SK-N-SH (cell line): ENCODE measurements around the gene PDE4D. TPM values are rescaled to one million over a fixed set of nuclear protein-coding genes. Genes with fewer than 3 reads are reported as not detected.

Experiments used
- CTCF ChIA-PET: fragments of 300-600, 350-600 bp; formaldehyde crosslinking; extraction: SDS; loops from one replicate; lab custom pipeline; 2021; lab: Yijun Ruan, JAX
- POLR2A ChIA-PET: fragments of 350-600 bp; sonication (Branson Sonifier 250); formaldehyde crosslinking; extraction: SDS; loops from one replicate; lab custom pipeline; 2020; ENCODE audit warnings: antibody characterized with exemption, inconsistent platforms; lab: Yijun Ruan, JAX
- DNase-seq: peaks from one replicate; pipeline ENCODE4 v3.0.0; 2012
- H2AFZ ChIP-seq: fragments of 200-600 bp; sonication (generic); 2 replicates; pipeline ENCODE4 v1.8.1; 2016; ENCODE audit warnings: antibody characterized with exemption, mild to moderate bottlenecking, low read depth
- H3F3A ChIP-seq: fragments of 200-600 bp; sonication (generic); replicated peaks from 2 replicates; pipeline ENCODE3; 2016; ENCODE audit warnings: antibody characterized with exemption, mild to moderate bottlenecking; ENCODE audit not compliant: insufficient read depth
- H3K27ac ChIP-seq, 2 experiments: fragments of 200-500 bp in 1 of 2; fragments of 200-600 bp in 1 of 2; sonication (Bioruptor generic) in 1 of 2; sonication (generic), shearing (Covaris generic) in 1 of 2; 2 replicates each; pipeline versions ENCODE4 v1.5.1 to v1.6.1; 2014 to 2016; ENCODE audit warnings: low read depth in 2 of 2, inconsistent platforms in 1 of 2, low read length in 1 of 2, mild to moderate bottlenecking in 1 of 2, mixed read lengths in 1 of 2
- H3K27me3 ChIP-seq: fragments of 200-600 bp; sonication (generic), shearing (Covaris generic); 2 replicates; pipeline ENCODE4 v1.6.1; 2016; ENCODE audit warnings: mixed run types; ENCODE audit not compliant: insufficient read depth
- H3K36me3 ChIP-seq, 2 experiments: fragments of 200-500 bp in 1 of 2; fragments of 200-600 bp in 1 of 2; sonication (Bioruptor generic) in 1 of 2; sonication (generic) in 1 of 2; replicated peaks in 1 of 2; 2 replicates each; pipeline versions ENCODE3 to v1.5.1; 2014 to 2016; ENCODE audit warnings: low read length in 1 of 2, mild to moderate bottlenecking in 1 of 2; ENCODE audit not compliant: insufficient read depth in 2 of 2, control insufficient read depth in 1 of 2
- H3K4me1 ChIP-seq, 2 experiments: fragments of 200-500 bp in 1 of 2; fragments of 200-600 bp in 1 of 2; sonication (Bioruptor generic) in 1 of 2; sonication (generic), shearing (Covaris generic) in 1 of 2; 2 replicates each; pipeline versions ENCODE4 v1.5.1 to v1.6.1; 2014 to 2016; ENCODE audit warnings: low read depth in 1 of 2, low read length in 1 of 2, mixed run types in 1 of 2; ENCODE audit not compliant: insufficient read depth in 2 of 2, control insufficient read depth in 1 of 2
- H3K4me2 ChIP-seq: fragments of 200-600 bp; sonication (generic), shearing (Covaris generic); 2 replicates; pipeline ENCODE4 v1.6.1; 2017; ENCODE audit warnings: mixed run types
- H3K4me3 ChIP-seq, 2 experiments: fragments of 200-500 bp in 1 of 2; fragments of 200-600 bp in 1 of 2; sonication (Bioruptor generic) in 1 of 2; sonication (generic), shearing (Covaris generic) in 1 of 2; 2 replicates each; pipeline versions ENCODE4 v1.5.1 to v1.8.1; 2014 to 2016; ENCODE audit warnings: low read depth in 2 of 2, inconsistent platforms in 1 of 2, low read length in 1 of 2, mild to moderate bottlenecking in 1 of 2, mixed read lengths in 1 of 2, moderate library complexity in 1 of 2
- H3K79me2 ChIP-seq: fragments of 200-600 bp; sonication (generic); 2 replicates; pipeline ENCODE4 v1.8.1; 2017; ENCODE audit warnings: mild to moderate bottlenecking; ENCODE audit not compliant: insufficient read depth
- H3K9ac ChIP-seq: fragments of 200-600 bp; sonication (generic); 2 replicates; pipeline ENCODE4 v1.6.1; 2017; ENCODE audit warnings: mixed run types
- H3K9me2 ChIP-seq: fragments of 200-600 bp; sonication (generic); 2 replicates; pipeline ENCODE4 v1.6.1; 2017; ENCODE audit warnings: mixed run types
- H3K9me3 ChIP-seq: fragments of 200-600 bp; sonication (generic); 2 replicates; pipeline ENCODE4 v1.6.1; 2017; ENCODE audit warnings: mixed run types, mild to moderate bottlenecking, moderate library complexity
- H4K20me1 ChIP-seq: fragments of 200-600 bp; sonication (generic); 2 replicates; pipeline ENCODE4 v1.6.1; 2017; ENCODE audit warnings: mild to moderate bottlenecking, mixed run types; ENCODE audit not compliant: insufficient read depth
- CHD2 ChIP-seq: fragments of 150-350 bp; IDR thresholded peaks from 2 replicates; pipeline ENCODE4 v1.6.1; 2018; ENCODE audit warnings: low read length; ENCODE audit not compliant: partially characterized antibody
- EP300 ChIP-seq, 2 experiments: IDR thresholded peaks; 2 replicates each; pipeline versions ENCODE4 v1.4.0 to v1.6.1; 2012; ENCODE audit warnings: borderline replicate concordance in 1 of 2, low read depth in 1 of 2, low read length in 1 of 2
- FOSL2 ChIP-seq: IDR thresholded peaks from 2 replicates; pipeline ENCODE4 v1.4.0; 2012; ENCODE audit warnings: low read depth, mild to moderate bottlenecking, moderate library complexity, borderline replicate concordance
- FOXM1 ChIP-seq: IDR thresholded peaks from 2 replicates; pipeline ENCODE4 v1.4.0; 2012; ENCODE audit warnings: low read depth, mild to moderate bottlenecking
- GABPA ChIP-seq: IDR thresholded peaks from 2 replicates; pipeline ENCODE4 v1.4.0; 2012; ENCODE audit warnings: low read depth, mild to moderate bottlenecking
- GATA2 ChIP-seq: sonication (generic); formaldehyde crosslinking; IDR thresholded peaks from 2 replicates; pipeline ENCODE4 v1.5.0; 2020; ENCODE audit warnings: mild to moderate bottlenecking, missing genetic modification reagents
- JUND ChIP-seq: IDR thresholded peaks from 2 replicates; pipeline ENCODE4 v1.4.0; 2012
- MEF2A ChIP-seq: IDR thresholded peaks from 2 replicates; pipeline ENCODE4 v1.4.0; 2012; ENCODE audit warnings: low read depth, borderline replicate concordance
- NFIC ChIP-seq: IDR thresholded peaks from 2 replicates; pipeline ENCODE4 v1.4.0; 2012; ENCODE audit warnings: borderline replicate concordance
- NRF1 ChIP-seq: IDR thresholded peaks from 2 replicates; pipeline ENCODE4 v1.6.1; 2012; ENCODE audit warnings: low read depth, mild to moderate bottlenecking, low read length
- POLR2AphosphoS5 ChIP-seq: IDR thresholded peaks from 2 replicates; pipeline ENCODE4 v1.6.1; 2012; ENCODE audit warnings: low read depth, low read length
- RCOR1 ChIP-seq: fragments of 150-350 bp; IDR thresholded peaks from 2 replicates; pipeline ENCODE4 v1.6.1; 2017; ENCODE audit warnings: antibody characterized with exemption, low read length
- SMC3 ChIP-seq: IDR thresholded peaks from 2 replicates; pipeline ENCODE4 v1.6.1; 2012; ENCODE audit warnings: low read depth, low read length, improper control_type of control experiment
- TCF12 ChIP-seq: IDR thresholded peaks from 2 replicates; pipeline ENCODE4 v1.4.0; 2012
- USF1 ChIP-seq: IDR thresholded peaks from 2 replicates; pipeline ENCODE4 v1.4.0; 2012; ENCODE audit warnings: low read depth, borderline replicate concordance
- polyA plus RNA-seq, 3 experiments: library from polyadenylated mRNA; depleted of rRNA; stranded (reverse); fragments of >200 nt; gene quantifications; 2 replicates each; pipeline ENCODE4 v1.2.3, GENCODE V29; 2012
- TF ChIP-seq, protein P1 (sequence below): fragments of 200-600 bp; sonication (generic); IDR thresholded peaks from 2 replicates; pipeline ENCODE4 v1.6.1; 2017; ENCODE audit warnings: antibody characterized with exemption, mild to moderate bottlenecking, moderate library complexity

The PDE4D gene
- polyA plus RNA-seq, 1 of the 3 experiments (the other 2 are of a cell fraction) = 2.4 TPM

GRCh38 chr5:59036274-59036961 is 857.1 kb downstream of the PDE4D start (continued):
- TF ChIP-seq MEF2A (no peak), GABPA (no peak), JUND (peak; percentile 59), POLR2AphosphoS5 (no peak), NRF1 (no peak), USF1 (no peak), FOXM1 (no peak), FOSL2 (peak; percentile 71; the same call in 1 of the 2 replicates)
- TF ChIP-seq, protein P1, sequence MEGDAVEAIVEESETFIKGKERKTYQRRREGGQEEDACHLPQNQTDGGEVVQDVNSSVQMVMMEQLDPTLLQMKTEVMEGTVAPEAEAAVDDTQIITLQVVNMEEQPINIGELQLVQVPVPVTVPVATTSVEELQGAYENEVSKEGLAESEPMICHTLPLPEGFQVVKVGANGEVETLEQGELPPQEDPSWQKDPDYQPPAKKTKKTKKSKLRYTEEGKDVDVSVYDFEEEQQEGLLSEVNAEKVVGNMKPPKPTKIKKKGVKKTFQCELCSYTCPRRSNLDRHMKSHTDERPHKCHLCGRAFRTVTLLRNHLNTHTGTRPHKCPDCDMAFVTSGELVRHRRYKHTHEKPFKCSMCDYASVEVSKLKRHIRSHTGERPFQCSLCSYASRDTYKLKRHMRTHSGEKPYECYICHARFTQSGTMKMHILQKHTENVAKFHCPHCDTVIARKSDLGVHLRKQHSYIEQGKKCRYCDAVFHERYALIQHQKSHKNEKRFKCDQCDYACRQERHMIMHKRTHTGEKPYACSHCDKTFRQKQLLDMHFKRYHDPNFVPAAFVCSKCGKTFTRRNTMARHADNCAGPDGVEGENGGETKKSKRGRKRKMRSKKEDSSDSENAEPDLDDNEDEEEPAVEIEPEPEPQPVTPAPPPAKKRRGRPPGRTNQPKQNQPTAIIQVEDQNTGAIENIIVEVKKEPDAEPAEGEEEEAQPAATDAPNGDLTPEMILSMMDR = no peak

- no peak overlapping the region; a peak in 1 of 4 replicates for H3K4me3 ChIP-seq
- H3K9me3 ChIP-seq = no peaks in the 10 kb centered on the region
- CTCF ChIA-PET = interaction anchor here (1.0 to 6.8 kb wide), 22 partner anchors 17 to 332 kb away, joined by 3 to 96 read pairs (median 5); no protein-coding TSS in a partner anchor
- H2AFZ ChIP-seq = no peak overlapping the region
- peaks cover 16% of the 10 kb centered on the region; the same call in 1 of the 2 replicates for H3K79me2 ChIP-seq
- no peaks in the 10 kb centered on the region for H3K9me2 ChIP-seq
- H3K36me3 ChIP-seq = no peaks in the 10 kb centered on the region
- peak overlapping the region; percentile 29; the same call in 1 of the 2 replicates for H3K9ac ChIP-seq
- no peaks in the 10 kb centered on the region for H3K27me3 ChIP-seq
- TF ChIP-seq SMC3 = no peak
- peak; percentile 34 for TF ChIP-seq CHD2
- no peak for TF ChIP-seq NFIC
- TF ChIP-seq TCF12 = peak; percentile 58
- TF ChIP-seq EP300 (IDR thresholded peaks at IDR 0.05; ENCODE audit: borderline replicate concordance in 1 of 2, low read depth in 1 of 2, low read length in 1 of 2) = peak in 1 of 2 experiments; percentile 50; a peak in 1 of 4 replicates
- peak; percentile 81 for TF ChIP-seq GATA2 (CRISPR knock-in tag)
- TF ChIP-seq RCOR1 = peak; percentile 80; the same call in 1 of the 2 replicates
- TF ChIP-seq, all 33 proteins: peak for 5
- Histone ChIP-seq H3F3A (peaks cover 16% of the 10 kb centered on the region), H3K27ac (peak overlapping the region; percentile 16 to 51; a peak in 3 of 4 replicates), H4K20me1 (no peaks in the 10 kb centered on the region), H3K4me1 (peaks cover 26 to 33% of the 10 kb centered on the region in 2 experiments; a peak in 3 of 4 replicates), H3K4me2 (peak overlapping the region; percentile 43; the same call in 1 of the 2 replicates)
- peak; percentile 58 for DNase-seq
- POLR2A ChIA-PET = interaction anchor here (0.7 kb wide), 1 partner anchor 91 kb away, joined by 3 read pairs; no protein-coding TSS in a partner anchor
Measured at GRCh38 chr5:59035681-59036080, 857.8 kb downstream of the PDE4D start.
